ENCODE results near the gene PRKG2. TPM values are rescaled to one million over a fixed set of nuclear protein-coding genes. Genes with fewer than 3 reads are reported as not detected.

PRKG2 gene
- total and polyA plus RNA-seq, 2 donors (not counting 3 experiments of a cell fraction or from before 2014, with no cell fraction given), result not detected

DNA sequence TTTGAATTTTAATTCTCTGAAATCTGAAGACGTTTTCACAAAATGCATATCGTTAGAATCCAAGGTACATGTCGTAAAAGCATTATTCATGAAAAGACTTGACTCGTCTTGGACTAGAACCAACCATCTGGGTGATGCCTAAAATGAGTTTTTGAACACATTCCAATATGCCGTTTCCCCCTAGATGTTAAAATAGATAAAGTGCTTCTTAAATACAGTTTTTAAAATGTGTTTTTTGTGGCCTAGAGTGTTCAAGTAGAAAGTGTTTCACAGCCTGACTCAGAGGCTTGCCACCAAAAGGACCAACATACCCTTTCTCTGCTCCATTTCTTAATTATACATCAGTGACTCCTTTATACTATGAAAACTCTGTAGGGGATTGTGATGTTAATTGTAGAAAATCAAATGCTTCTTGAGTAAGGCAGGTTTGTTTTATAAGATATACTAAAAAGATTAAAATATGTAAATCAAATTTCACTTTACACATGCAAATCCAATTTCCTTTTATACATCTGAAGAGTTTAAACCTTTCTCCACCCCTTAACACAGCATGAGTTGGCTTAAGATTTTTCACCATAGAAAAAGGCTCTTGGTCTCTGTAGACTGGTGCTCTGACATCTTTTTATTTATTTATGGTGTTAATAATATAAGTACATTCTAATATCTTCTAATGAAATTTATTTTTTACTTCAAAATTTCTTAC is 48.4 kb downstream of the PRKG2 start:
- dilution Hi-C loops (cut with MboI; ENCODE audit: extremely low pct_ligation_motif_present, low sequenced_read_pairs), result no loop called here
- Histone ChIP-seq H3K36me3 (ENCODE audit: control insufficient read depth in 2 of 2, extremely low read depth in 1 of 2, insufficient read depth in 2 of 2, low read length in 2 of 2) (no peaks in the 10 kb centered on the region), H3K9ac (replicated peaks; ENCODE audit: extremely low read depth, insufficient read depth, low read length) (no peak overlapping the region), H3K9me1 (replicated peaks; ENCODE audit: control insufficient read depth, extremely low read depth, insufficient read depth, low read length) (no peaks in the 10 kb centered on the region), H3K4me2 (ENCODE audit: insufficient read depth, low read length) (no peak overlapping the region), H3K27me3 (ENCODE audit: control insufficient read depth in 2 of 2, insufficient read depth in 2 of 2, low read length in 2 of 2) (no peaks in the 10 kb centered on the region), H3K4me3 (replicated peaks in 1 of 3; ENCODE audit: insufficient read depth in 1 of 3, low read depth in 1 of 3, low read length in 3 of 3) (no peak overlapping the region), H3K27ac (ENCODE audit: insufficient read depth, low read depth, low read length) (no peak overlapping the region), H3K4me1 (ENCODE audit: control insufficient read depth, extremely low read depth, insufficient read depth, low read length) (no peaks in the 10 kb centered on the region), H3K79me2 (ENCODE audit: control insufficient read depth, insufficient read depth, low read length) (no peaks in the 10 kb centered on the region), H3K9me3 (replicated peaks; ENCODE audit: control insufficient read depth, insufficient read depth, low read length) (no peaks in the 10 kb centered on the region), H2AFZ (ENCODE audit: low read depth, low read length) (no peak overlapping the region), H4K20me1 (replicated peaks; ENCODE audit: control insufficient read depth, extremely low read depth, insufficient read depth, low read length) (no peaks in the 10 kb centered on the region)
- BruUV-seq (replicated peaks), result no TSS peak
- POLR2A ChIA-PET, result no interaction called here
- TF ChIP-seq GATA2 (IDR thresholded peaks at IDR 0.05; ENCODE audit: insufficient read depth, insufficient read length, low read depth, low read length) (no peak), EZH2 (IDR thresholded peaks at IDR 0.05; ENCODE audit: borderline replicate concordance, low read depth, low read length, severe bottlenecking) (no peak), POLR2AphosphoS5 (IDR thresholded peaks at IDR 0.05; ENCODE audit: insufficient read depth, low read depth, low read length) (no peak), JUN (IDR thresholded peaks at IDR 0.05; ENCODE audit: borderline replicate concordance, insufficient read depth, insufficient read length, low read depth) (no peak), POLR2A (IDR thresholded peaks at IDR 0.05; ENCODE audit: low read depth, low read length) (no peak), MYC (IDR thresholded peaks at IDR 0.05; ENCODE audit: low read depth, low read length) (no peak), FOS (IDR thresholded peaks at IDR 0.05; ENCODE audit: borderline replicate concordance, insufficient read depth, low read length) (no peak)
- TF ChIP-seq, protein P1, sequence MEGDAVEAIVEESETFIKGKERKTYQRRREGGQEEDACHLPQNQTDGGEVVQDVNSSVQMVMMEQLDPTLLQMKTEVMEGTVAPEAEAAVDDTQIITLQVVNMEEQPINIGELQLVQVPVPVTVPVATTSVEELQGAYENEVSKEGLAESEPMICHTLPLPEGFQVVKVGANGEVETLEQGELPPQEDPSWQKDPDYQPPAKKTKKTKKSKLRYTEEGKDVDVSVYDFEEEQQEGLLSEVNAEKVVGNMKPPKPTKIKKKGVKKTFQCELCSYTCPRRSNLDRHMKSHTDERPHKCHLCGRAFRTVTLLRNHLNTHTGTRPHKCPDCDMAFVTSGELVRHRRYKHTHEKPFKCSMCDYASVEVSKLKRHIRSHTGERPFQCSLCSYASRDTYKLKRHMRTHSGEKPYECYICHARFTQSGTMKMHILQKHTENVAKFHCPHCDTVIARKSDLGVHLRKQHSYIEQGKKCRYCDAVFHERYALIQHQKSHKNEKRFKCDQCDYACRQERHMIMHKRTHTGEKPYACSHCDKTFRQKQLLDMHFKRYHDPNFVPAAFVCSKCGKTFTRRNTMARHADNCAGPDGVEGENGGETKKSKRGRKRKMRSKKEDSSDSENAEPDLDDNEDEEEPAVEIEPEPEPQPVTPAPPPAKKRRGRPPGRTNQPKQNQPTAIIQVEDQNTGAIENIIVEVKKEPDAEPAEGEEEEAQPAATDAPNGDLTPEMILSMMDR (IDR thresholded peaks at IDR 0.05; ENCODE audit: extremely low read depth in 1 of 2, insufficient read depth in 1 of 2, low read depth in 1 of 2, low read length in 2 of 2), result no peak
- TF ChIP-seq, protein P2, sequence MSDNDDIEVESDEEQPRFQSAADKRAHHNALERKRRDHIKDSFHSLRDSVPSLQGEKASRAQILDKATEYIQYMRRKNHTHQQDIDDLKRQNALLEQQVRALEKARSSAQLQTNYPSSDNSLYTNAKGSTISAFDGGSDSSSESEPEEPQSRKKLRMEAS (IDR thresholded peaks at IDR 0.05; ENCODE audit: insufficient read depth, insufficient read length), result no peak
- FAIRE-seq (no peak), DNase-seq (ENCODE audit: low read depth, low spot score) (no peak)
- CTCF ChIA-PET, result no interaction called here
- intact Hi-C loops (cut with micrococcal nuclease), result no loop called here

Data from endothelial cell of umbilical vein (primary cell).